KBM-7 (cell line): ENCODE data around the gene C10orf143.
"Not testable (repeated sequence)": the region's sequence is repeated elsewhere in the genome, so short reads cannot be mapped to it uniquely, and the experiment has no call there.

Source experiments
- DNase-seq: peaks from one replicate; pipeline ENCODE4 v3.0.0-alpha.2; 2015
- in situ Hi-C: fragments of 300-500 bp; cut with MboI; formaldehyde crosslinking; loops from 2 replicates; pipeline ENCODE4 v1.14.3; 2020; ENCODE audit warnings: low sequenced_read_pairs, low pct_unique_long_range_greater_than_20kb, mixed read lengths

The C10orf143 gene

DNA sequence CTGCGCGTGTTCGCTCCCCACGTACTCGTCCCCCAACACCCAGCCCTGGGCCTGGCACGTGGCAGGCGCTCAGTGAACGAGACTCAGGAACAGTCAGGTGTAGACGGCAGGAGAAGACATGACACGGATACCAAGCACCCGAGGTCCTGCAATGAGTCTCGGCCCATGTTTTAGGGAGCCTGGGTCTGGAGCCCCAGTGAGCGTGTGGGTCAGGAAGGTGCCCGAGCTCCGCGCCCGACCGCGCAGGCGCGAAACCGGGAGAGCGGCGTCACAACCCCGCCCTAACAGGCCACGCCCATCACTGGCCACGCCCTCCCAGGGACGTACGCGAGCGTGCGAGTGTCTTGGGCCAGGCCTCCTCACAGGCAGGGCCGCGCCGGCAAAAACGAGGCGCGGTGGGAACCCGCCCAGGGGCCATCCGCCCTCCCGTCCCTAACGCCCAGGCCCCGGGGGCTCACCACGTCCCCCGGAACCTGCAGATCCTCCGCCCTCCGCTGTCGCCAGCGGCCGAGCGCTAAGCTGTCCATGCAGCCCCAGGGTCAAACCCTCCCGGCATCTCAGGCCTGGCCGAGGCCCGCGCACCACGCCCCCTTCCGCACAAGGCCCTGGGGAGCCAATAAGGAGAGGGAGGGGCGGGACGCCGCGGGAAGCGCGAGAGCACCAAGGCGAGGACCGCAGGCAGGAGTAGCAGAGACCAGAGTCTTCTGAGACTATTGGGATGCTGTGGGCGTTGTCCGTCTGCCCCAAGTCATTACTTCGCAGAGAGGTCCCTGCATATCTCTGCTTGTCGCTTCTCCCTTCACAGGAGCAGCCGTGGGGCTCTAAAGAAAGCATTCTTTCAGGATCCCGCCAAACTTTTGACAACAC, at the start of gene C10orf143:
Gene C10orf143, minus strand, starts transcription at position 585 of the 867 bp plus-strand sequence. Its CDS starts 58 bp downstream, at position 527.
- DNase-seq, result peak; percentile 97
- in situ Hi-C loops, result no loop called here

DNA sequence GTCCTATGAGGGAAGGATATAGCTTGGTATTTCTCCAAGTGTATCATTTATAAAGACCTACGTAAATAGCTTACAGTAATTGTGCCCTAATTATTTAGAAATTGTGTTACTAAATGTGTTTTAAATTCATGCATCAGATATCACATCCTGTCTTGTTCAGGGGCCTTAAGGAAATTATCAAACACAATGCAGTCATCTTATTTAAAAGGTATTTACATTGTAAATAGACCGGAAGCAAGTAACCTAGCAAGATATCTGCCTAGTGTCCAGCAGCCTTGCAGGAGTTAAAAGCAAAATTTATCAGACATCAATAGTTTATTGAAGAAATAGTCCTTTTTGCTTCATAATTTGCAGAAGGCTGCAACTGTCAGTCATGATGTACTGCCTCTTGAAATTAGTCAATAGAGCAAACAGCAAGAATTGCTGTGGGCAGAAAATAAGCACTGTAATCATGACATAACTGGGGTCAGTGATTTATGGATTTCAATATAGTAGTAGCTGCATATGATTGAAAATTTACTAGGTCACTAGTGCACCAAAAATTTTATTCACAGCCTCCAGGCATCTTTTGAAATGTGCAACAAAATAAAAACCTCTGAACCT, 48.7 kb upstream of the C10orf143 start:
- in situ Hi-C loops, result no loop called here
- no peak for DNase-seq

DNA sequence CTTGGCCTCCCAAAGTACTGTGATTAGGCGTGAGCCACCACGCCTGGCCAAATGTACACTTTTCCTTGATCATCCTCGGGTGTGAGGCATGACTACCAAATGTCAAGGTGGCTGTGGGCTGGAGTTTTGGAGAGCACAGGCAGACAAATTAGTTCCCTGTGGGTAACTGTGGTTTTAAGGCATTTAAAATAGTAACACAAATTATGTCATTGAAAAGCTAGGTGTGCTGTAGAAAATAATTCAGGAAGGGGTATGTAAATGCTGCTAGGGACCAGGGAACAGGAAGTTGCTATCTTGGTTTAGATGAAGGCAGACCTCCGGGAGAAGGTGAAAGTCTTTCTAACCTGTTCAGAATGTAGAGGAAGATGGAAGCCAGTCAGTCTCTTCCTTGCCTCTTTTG, 35.4 kb upstream of the C10orf143 start:
- in situ Hi-C loops, result no loop called here
- DNase-seq, result no peak

DNA sequence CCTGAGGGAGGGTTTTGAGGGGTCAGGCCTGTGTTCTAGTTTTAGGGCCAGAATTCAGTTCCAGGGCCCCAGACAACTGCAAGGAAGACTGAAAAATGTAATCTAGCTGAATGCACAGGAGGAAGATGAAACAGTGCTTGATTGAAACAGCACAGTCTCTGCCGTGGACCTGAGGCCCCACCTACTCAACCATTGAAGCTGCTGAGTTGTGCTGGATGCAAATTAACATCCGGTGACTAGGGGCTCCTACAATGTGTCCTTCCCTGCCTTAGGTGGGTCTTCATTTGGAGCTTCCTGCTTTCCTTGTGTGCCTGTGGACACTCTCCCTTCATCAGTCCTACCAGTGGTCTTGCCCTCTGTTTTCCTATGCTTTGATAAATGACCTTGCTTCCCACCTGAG, 31.2 kb upstream of the C10orf143 start:
- DNase-seq, result no peak
- in situ Hi-C loops, result no loop called here

DNA sequence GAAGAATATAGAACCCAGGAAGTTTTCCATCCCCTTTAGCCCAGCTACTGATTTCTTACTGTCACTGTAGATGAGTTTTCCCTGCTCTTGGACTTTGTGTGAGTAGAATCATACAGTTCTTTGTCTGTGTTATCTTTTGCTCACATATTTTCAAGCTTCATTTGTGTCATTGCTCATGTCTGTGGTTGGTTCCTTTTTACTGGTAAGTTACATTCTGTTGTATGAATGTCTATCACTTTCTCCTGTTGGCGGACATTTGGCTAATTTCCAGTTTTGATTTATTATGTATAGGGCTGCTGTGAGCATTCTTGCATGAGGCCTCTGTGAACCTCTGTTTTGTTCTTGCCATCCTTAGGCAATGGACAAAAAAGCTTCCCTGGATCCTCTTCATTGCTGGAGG, 30.8 kb upstream of the C10orf143 start:
- in situ Hi-C loops, result no loop called here
- DNase-seq, result no peak

DNA sequence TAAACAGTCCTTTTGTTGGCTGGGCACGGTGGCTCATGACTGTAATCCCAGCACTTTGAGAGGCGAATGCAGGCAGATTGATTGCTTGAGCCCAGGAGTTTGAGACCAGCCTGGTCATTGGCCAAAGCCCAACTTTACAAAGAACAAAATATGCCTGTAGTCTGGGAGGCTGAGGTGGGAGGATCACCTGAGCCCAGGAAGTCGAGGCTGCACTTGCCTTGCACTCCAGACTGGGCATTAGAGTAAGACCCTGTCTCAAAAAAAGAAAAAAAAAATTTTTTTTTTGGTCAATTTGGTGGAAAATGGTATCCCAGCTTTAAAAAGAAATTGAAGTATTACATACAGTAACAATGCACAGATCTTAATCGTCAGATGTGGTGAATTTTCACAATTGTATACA, 30.4 kb upstream of the C10orf143 start:
- in situ Hi-C loops, result no loop called here

DNA sequence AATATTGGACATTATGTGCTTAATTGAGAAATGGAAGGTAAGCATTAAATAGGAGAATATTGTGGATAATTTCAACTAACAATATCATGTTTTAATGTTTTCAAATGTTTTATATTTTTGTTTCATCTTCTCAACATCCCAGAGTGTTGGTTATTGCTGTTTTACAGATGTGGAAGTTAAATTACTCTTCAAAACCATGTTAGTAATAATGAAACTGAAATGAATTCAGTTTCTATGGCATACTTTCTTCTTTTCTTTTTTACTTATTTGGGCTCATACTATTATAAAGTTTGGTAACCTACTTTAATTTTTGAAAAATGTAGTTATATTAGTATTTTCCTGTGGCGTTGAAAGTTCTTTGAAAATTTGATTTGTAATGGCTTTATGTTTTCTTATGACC, 29.8 kb upstream of the C10orf143 start:
- in situ Hi-C loops, result no loop called here
- DNase-seq, result no peak

More for the DNA sequence above, 30.4 kb upstream of the C10orf143 start:
- DNase-seq, result no peak

DNA sequence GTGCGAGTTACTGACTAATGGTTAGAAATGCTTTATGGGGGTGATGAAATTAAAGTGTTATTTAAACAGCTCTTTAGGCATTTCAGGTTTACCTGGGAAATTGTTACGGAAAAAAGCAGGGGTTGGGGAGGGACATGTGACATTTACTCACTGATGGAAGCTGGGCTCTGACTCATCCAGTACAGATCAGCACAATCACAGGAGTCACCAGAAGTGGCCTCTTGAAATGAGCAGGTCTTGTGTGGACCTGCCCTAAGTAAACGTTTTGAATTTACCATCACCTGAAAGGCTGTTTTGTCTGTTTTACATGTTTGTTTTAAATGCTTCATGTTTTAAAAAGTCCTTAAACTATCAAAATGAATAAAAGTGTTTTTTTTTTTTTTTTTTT, 27.8 kb upstream of the C10orf143 start:
- no peak for DNase-seq
- in situ Hi-C loops, result no loop called here

DNA sequence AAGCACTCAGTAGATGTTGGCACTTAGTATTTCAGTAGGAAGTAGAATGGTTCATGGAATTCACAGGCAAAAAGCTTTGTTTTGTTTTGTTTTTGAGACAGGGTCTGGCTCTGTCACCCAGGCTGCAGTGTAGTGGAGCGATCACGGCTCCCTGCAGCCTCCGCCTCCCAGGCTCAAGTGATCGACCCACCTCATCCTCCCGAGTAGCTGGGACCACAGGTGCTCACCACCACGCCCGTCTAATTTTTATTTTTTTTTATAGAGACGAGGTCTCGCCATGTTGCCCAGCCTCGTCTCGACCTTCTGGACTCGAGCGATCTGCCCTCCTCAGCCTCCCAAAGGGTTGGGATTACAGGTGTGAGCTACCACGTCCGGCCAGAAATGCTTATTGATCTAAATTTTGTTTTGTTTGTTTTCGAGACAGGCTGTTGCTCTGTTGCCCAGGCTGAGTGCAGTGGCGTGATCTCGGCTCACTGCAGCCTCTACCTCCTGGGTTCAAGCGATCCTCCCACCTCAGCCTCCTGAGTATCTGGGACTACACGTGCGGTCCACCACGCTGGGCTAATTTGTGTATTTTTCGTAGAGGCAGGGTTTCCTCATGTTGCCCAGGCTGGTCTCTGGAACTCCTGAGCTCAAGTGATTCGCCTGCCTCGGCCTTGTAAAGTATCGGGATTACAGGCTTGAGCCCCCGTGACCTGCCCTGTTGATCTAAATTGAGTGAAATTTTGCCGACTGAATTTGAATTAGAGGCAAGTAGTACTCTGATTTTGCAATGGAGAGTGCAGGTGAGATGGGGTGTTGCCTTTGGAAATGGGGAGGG, 27.2 kb upstream of the C10orf143 start:
- no peak for DNase-seq
- in situ Hi-C loops, result no loop called here

DNA sequence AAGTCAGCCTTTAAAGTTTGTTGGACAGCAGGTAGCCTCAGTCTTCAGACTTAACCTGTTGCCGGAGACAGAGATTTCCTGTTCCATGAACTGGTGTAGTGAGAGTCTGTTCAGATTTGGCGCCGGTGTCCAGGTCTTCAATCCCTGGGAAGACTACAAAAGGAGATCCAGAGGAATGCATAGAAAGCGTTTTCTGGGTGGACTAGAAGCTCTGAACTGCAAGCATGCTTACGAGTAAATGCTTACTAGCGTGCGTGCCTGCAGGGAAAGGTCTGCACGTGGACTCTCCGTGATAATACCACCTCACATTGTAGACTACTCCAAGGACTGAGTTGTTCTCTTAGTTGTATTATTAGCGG, 26.4 kb upstream of the C10orf143 start:
- peak; percentile 33 for DNase-seq
- in situ Hi-C loops, result no loop called here

DNA sequence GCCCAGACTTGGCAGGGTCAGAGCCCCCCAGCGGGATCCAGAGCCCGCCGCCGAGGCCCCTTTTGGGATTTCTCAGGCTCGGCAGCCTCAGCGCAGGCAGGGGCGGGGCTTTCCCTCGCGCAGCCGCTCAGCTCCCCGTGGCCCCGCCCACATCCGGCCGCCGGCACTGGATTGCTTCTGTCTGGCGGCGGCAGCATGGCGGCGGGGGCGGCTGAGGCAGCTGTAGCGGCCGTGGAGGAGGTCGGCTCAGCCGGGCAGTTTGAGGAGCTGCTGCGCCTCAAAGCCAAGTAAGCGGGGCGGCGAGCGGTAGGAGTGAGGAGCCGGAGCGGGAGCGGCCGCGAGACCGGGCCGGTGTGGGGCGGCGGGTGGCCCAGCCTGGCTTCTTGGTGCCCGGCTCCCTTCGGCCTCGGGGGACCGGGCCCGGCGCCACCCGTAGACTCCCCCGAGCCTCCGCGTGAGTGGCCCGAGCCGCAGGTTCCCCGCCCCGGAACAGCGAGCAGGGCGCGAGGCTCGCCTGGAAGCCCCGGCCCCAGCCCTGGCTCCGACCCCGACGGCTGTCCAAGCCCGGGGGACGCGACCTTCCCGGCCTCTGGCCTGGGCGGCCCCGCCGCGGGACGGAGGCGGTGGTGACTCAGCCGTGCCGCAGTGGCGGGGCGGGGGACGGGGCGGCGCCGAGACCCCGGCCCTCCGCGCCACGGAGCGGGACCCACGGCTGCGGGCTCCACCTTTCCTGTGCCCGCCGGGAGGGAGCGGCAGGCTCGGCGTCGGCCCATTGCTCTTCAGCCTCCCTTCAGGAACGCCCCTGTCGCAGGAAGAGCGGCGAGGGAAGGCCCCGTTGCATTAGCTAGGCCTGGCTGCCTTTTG, 25.8 kb upstream of the C10orf143 start, which contains the start of gene GLRX3:
Gene GLRX3, plus strand, starts transcription at position 166 of the 864 bp plus-strand sequence. Its CDS starts 30 bp downstream, at position 196.
- peak; percentile 86 for DNase-seq

DNA sequence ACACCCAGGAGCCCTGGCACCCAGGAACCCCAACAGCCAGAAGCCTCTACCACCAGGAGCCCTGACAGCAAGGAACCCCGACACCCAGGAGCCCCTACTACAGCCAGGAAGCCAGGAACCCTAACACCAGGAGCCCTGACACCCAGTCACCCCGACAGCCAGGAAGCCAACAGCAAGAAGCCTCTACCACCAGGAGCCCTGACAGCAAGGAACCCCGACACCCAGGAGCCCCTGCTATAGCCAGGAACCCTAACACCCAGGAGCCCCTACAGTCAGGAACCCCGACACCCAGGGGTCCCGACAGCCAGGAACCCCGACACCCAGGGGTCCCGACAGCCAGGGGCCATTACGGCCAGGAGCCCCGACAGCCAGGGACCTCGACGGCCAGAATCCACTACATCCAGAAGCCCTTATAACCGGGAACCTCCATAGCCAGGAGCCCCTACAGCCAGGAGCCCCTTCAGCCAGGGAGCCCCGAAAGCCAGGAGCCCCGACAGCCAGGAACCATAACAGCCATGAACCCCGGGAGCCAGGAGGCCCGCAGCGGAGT, 25.1 kb upstream of the C10orf143 start:
- in situ Hi-C loops, result no loop called here
- no peak for DNase-seq

More for the DNA sequence above, 25.8 kb upstream of the C10orf143 start, which contains the start of gene GLRX3:
- in situ Hi-C loops, result no loop called here

DNA sequence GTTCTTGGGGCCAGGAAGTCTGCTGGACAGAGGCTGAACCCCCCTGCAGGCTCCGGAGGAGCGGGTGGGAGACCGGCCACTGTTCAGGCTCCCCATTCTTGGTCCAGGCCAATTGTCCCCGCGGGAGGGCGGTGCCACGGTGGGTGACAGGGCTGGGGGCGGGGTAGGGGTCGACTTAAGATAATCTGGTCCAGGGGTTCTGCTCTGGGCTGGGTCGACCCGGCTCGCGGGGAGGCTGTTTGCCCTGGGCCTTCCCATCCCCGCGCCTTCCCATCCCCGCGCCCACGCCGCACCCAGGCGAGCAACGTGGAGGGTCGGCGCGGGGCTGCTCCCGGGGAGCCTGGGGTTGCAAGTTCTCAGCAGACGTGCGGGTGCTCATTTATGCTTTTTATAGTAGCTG, 18.3 kb upstream of the C10orf143 start:
- in situ Hi-C loops, result no loop called here
- DNase-seq, result no peak

DNA sequence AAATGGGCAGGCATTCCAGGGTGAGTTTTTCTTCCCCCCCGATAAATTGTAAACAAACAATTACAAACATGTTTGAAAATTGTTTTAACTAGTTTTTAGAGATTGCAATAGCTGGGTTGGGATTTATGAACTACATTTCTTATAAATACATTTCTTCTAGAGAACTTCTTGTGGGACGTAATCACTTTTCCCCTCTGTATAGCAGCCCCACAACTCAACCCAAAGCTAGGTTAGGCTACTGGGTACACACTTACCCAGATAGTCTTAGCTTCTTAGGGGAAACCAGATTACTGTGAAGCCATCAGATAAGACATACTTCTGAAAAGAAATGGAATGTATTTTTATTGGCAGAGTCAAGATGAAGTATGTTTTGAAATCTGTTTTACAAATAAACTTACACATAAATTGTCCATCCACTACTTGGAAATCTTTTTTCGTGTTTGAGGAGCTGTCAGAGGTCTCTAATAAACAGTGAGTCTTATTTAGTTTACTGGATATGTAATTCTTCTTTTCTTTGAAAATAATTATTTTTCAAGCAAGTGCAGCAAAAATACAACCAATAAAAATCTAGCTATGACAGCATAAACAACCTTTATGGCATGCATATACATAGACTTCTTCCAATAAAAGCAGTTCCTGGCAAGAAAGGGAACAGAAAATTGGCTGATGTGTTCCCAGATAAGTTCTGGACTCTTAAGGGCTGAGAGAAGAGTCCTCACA, 17.6 kb upstream of the C10orf143 start:
- DNase-seq, result no peak
- in situ Hi-C loops, result no loop called here

DNA sequence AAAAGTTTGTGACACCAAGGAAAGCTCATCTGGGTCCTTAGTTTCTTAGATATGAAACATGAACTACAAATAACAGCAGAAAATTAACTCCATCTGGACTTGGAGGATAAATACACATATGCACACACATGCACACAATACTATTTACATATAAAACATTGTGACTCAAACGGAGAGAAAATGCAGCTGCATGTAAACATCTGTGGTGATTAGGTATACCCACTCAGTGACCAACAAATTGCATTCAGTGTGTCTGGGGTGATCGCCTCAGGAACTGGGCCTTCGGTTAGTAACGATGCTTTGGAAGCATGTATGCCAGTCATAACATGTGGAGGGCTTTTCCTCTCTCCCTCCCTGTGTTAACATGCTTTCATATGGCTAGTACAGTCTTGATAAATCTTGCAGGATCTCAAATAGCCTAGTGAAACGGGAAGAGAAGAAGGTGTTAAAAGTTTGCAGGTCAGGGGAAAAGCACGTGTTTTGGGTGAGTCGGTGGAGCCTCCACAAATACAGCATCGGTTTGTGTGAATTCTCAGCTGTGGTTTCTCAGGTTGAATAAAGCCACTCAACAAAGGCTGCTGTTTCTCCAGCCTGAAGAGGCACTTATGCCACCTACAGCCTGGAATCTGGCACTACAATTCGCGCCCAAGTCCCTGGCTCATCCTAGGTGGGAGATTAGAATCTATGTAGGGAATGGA, 16.9 kb upstream of the C10orf143 start:
- DNase-seq, result peak; percentile 59
- in situ Hi-C loops, result no loop called here

DNA sequence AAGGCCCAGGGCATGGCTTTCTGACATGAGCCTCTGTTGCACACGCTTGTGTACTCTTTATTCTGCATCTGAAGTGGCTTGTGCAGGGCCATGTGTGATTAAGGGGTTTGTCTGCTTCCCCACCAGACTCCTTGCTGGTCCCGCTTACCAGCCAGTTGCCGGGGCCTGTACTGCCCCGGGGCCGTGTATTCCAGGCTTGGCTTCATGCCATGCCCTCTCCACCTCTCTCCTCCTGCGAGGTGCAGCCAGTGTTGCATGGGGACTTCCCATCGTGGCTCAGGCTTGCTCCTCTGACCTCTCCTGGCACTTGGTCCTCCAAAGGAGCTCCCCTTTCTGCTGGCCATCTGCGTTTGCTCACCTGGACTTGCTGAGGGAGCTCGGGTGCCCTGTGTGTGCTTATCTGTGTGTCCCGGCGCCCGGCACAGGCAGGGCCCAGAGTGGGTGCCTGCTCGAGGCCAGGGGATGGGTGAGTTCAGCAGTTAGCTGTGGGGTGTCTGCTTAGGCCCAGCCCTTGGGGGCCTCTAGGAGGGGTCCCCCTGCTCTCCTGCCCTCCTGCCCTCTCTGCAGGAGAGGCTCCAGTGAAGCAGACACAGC, 11.0 kb upstream of the C10orf143 start:
- in situ Hi-C loops, result no loop called here
- DNase-seq, result no peak

DNA sequence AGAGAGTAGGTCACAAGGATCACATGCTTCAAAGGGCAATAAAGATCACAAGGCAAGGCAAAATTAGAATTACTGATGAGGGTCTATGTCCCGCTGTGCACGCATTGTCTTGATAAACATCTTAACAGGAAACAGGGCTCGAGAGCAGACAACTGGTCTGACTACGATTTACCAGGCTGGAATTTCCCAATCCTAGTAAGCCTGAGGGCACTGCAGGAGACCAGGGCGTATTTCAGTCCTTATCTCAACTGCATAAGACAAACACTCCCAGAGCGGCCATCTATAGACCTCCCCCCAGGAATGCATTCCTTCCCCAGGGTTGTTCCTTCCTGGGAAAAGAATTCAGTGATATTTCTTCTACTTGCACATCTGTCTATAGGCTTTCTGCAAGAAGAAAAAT, 6.9 kb upstream of the C10orf143 start:
- DNase-seq, in situ Hi-C loops: not testable (repeated sequence)
